ENCODE results near the gene LRP1B. TPM values are rescaled to one million over a fixed set of nuclear protein-coding genes. Genes with fewer than 3 reads are reported as not detected.

Gene LRP1B
- total and polyA plus RNA-seq, 2 of the 8 experiments (the other 6 are each of a cell fraction or from before 2014, with no cell fraction given): 0.03 TPM; not detected in 1

- no peak overlapping the region for H3K27ac ChIP-seq (ENCODE audit: low read depth, low read length)
- no peaks in the 10 kb centered on the region for H4K20me1 ChIP-seq (replicated peaks in 1 of 2; ENCODE audit: control insufficient read depth in 1 of 2, insufficient read depth in 2 of 2, low read length in 2 of 2)
- no peaks in the 10 kb centered on the region for H3K4me1 ChIP-seq (replicated peaks in 1 of 4; ENCODE audit: control insufficient read depth in 3 of 4, insufficient read depth in 4 of 4, low read length in 3 of 4)
- no peak overlapping the region for H2BK12ac ChIP-seq (ENCODE audit: low read depth, low read length)
- H4K8ac ChIP-seq (ENCODE audit: extremely low read depth, insufficient read depth, low read length): no peak overlapping the region
- H4K5ac ChIP-seq (ENCODE audit: insufficient read length, low read depth, low read length): no peak overlapping the region
- H3K27me3 ChIP-seq (replicated peaks in 1 of 4; ENCODE audit: control insufficient read depth in 3 of 4, extremely low read depth in 1 of 4, insufficient read depth in 3 of 4, low read length in 3 of 4): no peaks in the 10 kb centered on the region
- DNase-seq (ENCODE audit: low read depth in 1 of 2, low spot score in 2 of 2): no peak
- no peaks in the 10 kb centered on the region for H3K9me3 ChIP-seq (ENCODE audit: insufficient read depth in 2 of 2, low read depth in 1 of 2, low read length in 1 of 2)
- no peak for FAIRE-seq
- no peaks in the 10 kb centered on the region for H3K36me3 ChIP-seq (ENCODE audit: control insufficient read depth in 2 of 4, insufficient read depth in 4 of 4, low read length in 3 of 4)
- H3K4me3 ChIP-seq (ENCODE audit: extremely low read depth in 1 of 4, insufficient read depth in 2 of 4, low read depth in 3 of 4, low read length in 4 of 4): no peak overlapping the region
- no peak overlapping the region for H2BK5ac ChIP-seq (ENCODE audit: low read depth, low read length)
- no peak overlapping the region for H2AFZ ChIP-seq (ENCODE audit: low read length)
- H3K9ac ChIP-seq (replicated peaks in 1 of 4; ENCODE audit: extremely low read depth in 1 of 4, low read depth in 3 of 4, low read length in 3 of 4): no peak overlapping the region
- no peak overlapping the region for H3K23ac ChIP-seq (ENCODE audit: insufficient read length)
- no peak overlapping the region for H2AK5ac ChIP-seq (ENCODE audit: low read depth, low read length)
- no peak overlapping the region for H2BK15ac ChIP-seq (ENCODE audit: low read length)
- H3K4me2 ChIP-seq (ENCODE audit: insufficient read depth in 1 of 2, low read depth in 2 of 2, low read length in 2 of 2): no peak overlapping the region
- H3K23me2 ChIP-seq (ENCODE audit: low read depth, low read length): no peaks in the 10 kb centered on the region
- H3K18ac ChIP-seq (ENCODE audit: extremely low read depth, low read length): no peak overlapping the region
- no peak overlapping the region for H3K56ac ChIP-seq (replicated peaks; ENCODE audit: insufficient read length, low read depth, low read length)
- H2BK20ac ChIP-seq (ENCODE audit: low read length): no peak overlapping the region
- H2BK120ac ChIP-seq (replicated peaks; ENCODE audit: low read depth, low read length): no peak overlapping the region
- H4K91ac ChIP-seq (replicated peaks; ENCODE audit: insufficient read length, low read length): no peak overlapping the region
- ChIA-PET POLR2A (ENCODE audit: partially characterized antibody) (no interaction called here), CTCF (ENCODE audit: partially characterized antibody) (interaction anchor here (1.0 to 1.8 kb wide), 2 partner anchors 41 to 78 kb away, joined by 3 read pairs; no protein-coding TSS in a partner anchor)
- no peak overlapping the region for H3K14ac ChIP-seq (ENCODE audit: insufficient read length)
- no peak overlapping the region for H3K4ac ChIP-seq (replicated peaks; ENCODE audit: insufficient read length, low read depth, low read length)
- no peaks in the 10 kb centered on the region for H3K79me2 ChIP-seq (ENCODE audit: control insufficient read depth in 1 of 2, insufficient read depth in 2 of 2, low read length in 2 of 2)
- H3K79me1 ChIP-seq (ENCODE audit: low read depth, low read length): no peaks in the 10 kb centered on the region
- no peak for TF ChIP-seq CHD7 (IDR thresholded peaks at IDR 0.05; ENCODE audit: insufficient replicate concordance, low read length)
Measured at GRCh38 chr2:141863964-141864363, 266.9 kb downstream of the LRP1B start.

Measured in H1 (cell line).